H1 (cell line): Measurements from ENCODE around the gene ZNF615. TPM values are rescaled to one million over a fixed set of nuclear protein-coding genes. Genes with fewer than 3 reads are reported as not detected.
A peak's percentile ranks its signal among the peaks of the same experiment; 100 is the strongest.

Source experiments
- CTCF ChIA-PET: fragments of 300-600 bp; sonication (Branson Sonifier 250); formaldehyde crosslinking; loops from one replicate; lab custom pipeline; 2021; ENCODE audit not compliant: partially characterized antibody; lab: Charles Lee
- POLR2A ChIA-PET: fragments of 300-600 bp; sonication (Branson Sonifier 250); formaldehyde crosslinking; loops from one replicate; lab custom pipeline; 2021; ENCODE audit warnings: inconsistent platforms; ENCODE audit not compliant: partially characterized antibody; lab: Charles Lee
- DNase-seq, 2 experiments: peaks; one replicate each; pipeline versions ENCODE4 v3.0.0 to v3.0.0-alpha.2; 2010 to 2022; ENCODE audit warnings: low spot score in 2 of 2, low read depth in 1 of 2, mixed read lengths in 1 of 2
- FAIRE-seq: peaks from 2 replicates; lab custom pipeline; 2011; peaks lifted over from hg19 to GRCh38; lab: Jason Lieb, UNC
- H2AFZ ChIP-seq: 2 replicates; pipeline ENCODE4 v1.8.1; 2012; ENCODE audit warnings: low read length, inconsistent platforms
- H2AK5ac ChIP-seq: 2 replicates; pipeline ENCODE4 v1.6.1; 2013; ENCODE audit warnings: low read depth, low read length
- H2BK120ac ChIP-seq: replicated peaks from 2 replicates; pipeline ENCODE3; 2013; ENCODE audit warnings: low read depth, low read length, inconsistent platforms
- H2BK12ac ChIP-seq: 2 replicates; pipeline ENCODE4 v1.6.1; 2013; ENCODE audit warnings: low read depth, low read length
- H2BK15ac ChIP-seq: 2 replicates; pipeline ENCODE4 v1.6.1; 2013; ENCODE audit warnings: low read length
- H2BK20ac ChIP-seq: 2 replicates; pipeline ENCODE4 v1.6.1; 2013; ENCODE audit warnings: low read length
- H2BK5ac ChIP-seq: 2 replicates; pipeline ENCODE4 v1.6.1; 2013; ENCODE audit warnings: low read depth, low read length
- H3K14ac ChIP-seq: 2 replicates; pipeline ENCODE4 v1.6.1; 2013; ENCODE audit warnings: inconsistent platforms; ENCODE audit not compliant: insufficient read length
- H3K18ac ChIP-seq: 2 replicates; pipeline ENCODE4 v1.6.1; 2013; ENCODE audit warnings: low read length; ENCODE audit errors: extremely low read depth
- H3K23ac ChIP-seq: 2 replicates; pipeline ENCODE4 v1.6.1; 2013; ENCODE audit warnings: inconsistent platforms; ENCODE audit not compliant: insufficient read length
- H3K23me2 ChIP-seq: 2 replicates; pipeline ENCODE4 v1.6.1; 2013; ENCODE audit warnings: low read depth, low read length
- H3K27ac ChIP-seq: 2 replicates; pipeline ENCODE4 v1.6.1; 2011; ENCODE audit warnings: low read depth, low read length, inconsistent platforms
- H3K27me3 ChIP-seq, 4 experiments: replicated peaks in 1 of 4; 1 replicate in 1 of 4; 2 replicates in 3 of 4; pipeline versions ENCODE4 v1.6.1 to v1.8.1; 2011 to 2013; ENCODE audit warnings: low read length in 3 of 4, mild to moderate bottlenecking in 3 of 4, inconsistent platforms in 2 of 4, mixed read lengths in 2 of 4, moderate library complexity in 1 of 4; ENCODE audit not compliant: control insufficient read depth in 3 of 4, insufficient read depth in 3 of 4; ENCODE audit errors: extremely low read depth in 1 of 4
- H3K36me3 ChIP-seq, 4 experiments: 2 replicates each; pipeline versions ENCODE4 v1.6.1 to v1.8.1; 2011 to 2013; ENCODE audit warnings: mild to moderate bottlenecking in 4 of 4, low read length in 3 of 4, moderate library complexity in 2 of 4, control low read depth in 1 of 4, inconsistent platforms in 1 of 4; ENCODE audit not compliant: insufficient read depth in 4 of 4, control insufficient read depth in 2 of 4
- H3K4ac ChIP-seq: replicated peaks from 2 replicates; pipeline ENCODE3; 2013; ENCODE audit warnings: low read length, low read depth, mixed read lengths, inconsistent platforms; ENCODE audit not compliant: insufficient read length
- H3K4me1 ChIP-seq, 4 experiments: replicated peaks in 1 of 4; 1 replicate in 1 of 4; 2 replicates in 3 of 4; pipeline versions ENCODE4 v1.6.1 to v1.8.1; 2011 to 2013; ENCODE audit warnings: low read length in 3 of 4, inconsistent platforms in 2 of 4, mixed read lengths in 1 of 4; ENCODE audit not compliant: insufficient read depth in 4 of 4, control insufficient read depth in 3 of 4
- H3K4me2 ChIP-seq, 2 experiments: 2 replicates each; pipeline versions ENCODE4 v1.6.1 to v1.8.1; 2011 to 2013; ENCODE audit warnings: low read depth in 2 of 2, low read length in 2 of 2, control low read depth in 1 of 2, inconsistent platforms in 1 of 2, mild to moderate bottlenecking in 1 of 2; ENCODE audit not compliant: insufficient read depth in 1 of 2
- H3K4me3 ChIP-seq, 4 experiments: fragments of 200-600, 300-600 bp in 1 of 4; sonication (generic), shearing (Covaris generic), sonication (Bioruptor Twin) in 1 of 4; 2 replicates each; pipeline versions ENCODE4 v1.5.1 to v1.8.1; 2011 to 2016; ENCODE audit warnings: low read length in 4 of 4, low read depth in 3 of 4, control low read depth in 2 of 4, inconsistent platforms in 2 of 4, mild to moderate bottlenecking in 2 of 4, mixed read lengths in 1 of 4, moderate library complexity in 1 of 4; ENCODE audit not compliant: insufficient read depth in 2 of 4; ENCODE audit errors: extremely low read depth in 1 of 4
- H3K56ac ChIP-seq: replicated peaks from 2 replicates; pipeline ENCODE3; 2013; ENCODE audit warnings: low read depth, mild to moderate bottlenecking, mixed read lengths, low read length, inconsistent platforms; ENCODE audit not compliant: insufficient read length
- H3K79me1 ChIP-seq: 2 replicates; pipeline ENCODE4 v1.6.1; 2013; ENCODE audit warnings: low read depth, low read length, control low read depth
- H3K79me2 ChIP-seq, 2 experiments: 2 replicates each; pipeline versions ENCODE4 v1.6.1 to v1.8.1; 2012 to 2013; ENCODE audit warnings: low read length in 2 of 2, mild to moderate bottlenecking in 2 of 2, inconsistent platforms in 1 of 2; ENCODE audit not compliant: insufficient read depth in 2 of 2, control insufficient read depth in 1 of 2
- H3K9ac ChIP-seq, 4 experiments: replicated peaks in 1 of 4; 1 replicate in 1 of 4; 2 replicates in 3 of 4; pipeline versions ENCODE4 v1.6.1 to v1.8.1; 2011 to 2013; ENCODE audit warnings: low read depth in 3 of 4, low read length in 3 of 4, control low read depth in 2 of 4, mild to moderate bottlenecking in 2 of 4, moderate library complexity in 2 of 4, inconsistent platforms in 1 of 4; ENCODE audit errors: extremely low read depth in 1 of 4
- H3K9me3 ChIP-seq, 2 experiments: 2 replicates each; pipeline versions ENCODE4 v1.6.1 to v1.8.1; 2012 to 2013; ENCODE audit warnings: mild to moderate bottlenecking in 2 of 2, moderate library complexity in 2 of 2, control low read depth in 1 of 2, inconsistent platforms in 1 of 2, low read depth in 1 of 2, low read length in 1 of 2, mixed read lengths in 1 of 2; ENCODE audit not compliant: insufficient read depth in 2 of 2
- H4K20me1 ChIP-seq, 2 experiments: replicated peaks in 1 of 2; 2 replicates each; pipeline versions ENCODE3 to v1.8.1; 2011 to 2013; ENCODE audit warnings: inconsistent platforms in 2 of 2, low read length in 2 of 2, mild to moderate bottlenecking in 1 of 2; ENCODE audit not compliant: insufficient read depth in 2 of 2, control insufficient read depth in 1 of 2
- H4K5ac ChIP-seq: 2 replicates; pipeline ENCODE4 v1.6.1; 2013; ENCODE audit warnings: low read length, low read depth, mixed read lengths, inconsistent platforms; ENCODE audit not compliant: insufficient read length
- H4K8ac ChIP-seq: 2 replicates; pipeline ENCODE4 v1.8.0; 2013; ENCODE audit warnings: mild to moderate bottlenecking, moderate library complexity, low read length, inconsistent platforms; ENCODE audit not compliant: insufficient read depth; ENCODE audit errors: extremely low read depth
- H4K91ac ChIP-seq: replicated peaks from 2 replicates; pipeline ENCODE3; 2013; ENCODE audit warnings: low read length, mixed read lengths, inconsistent platforms; ENCODE audit not compliant: insufficient read length
- ATF2 ChIP-seq: IDR thresholded peaks from 2 replicates; pipeline ENCODE4 v1.6.1; 2012; ENCODE audit warnings: low read length, inconsistent platforms
- CHD2 ChIP-seq: IDR thresholded peaks from 2 replicates; pipeline ENCODE4 v1.6.1; 2012; ENCODE audit warnings: low read length, improper control_type of control experiment
- CTBP2 ChIP-seq: IDR thresholded peaks from 2 replicates; pipeline ENCODE4 v1.7.0; 2011; ENCODE audit warnings: borderline replicate concordance, mild to moderate bottlenecking, moderate library complexity, mixed read lengths, low read length; ENCODE audit not compliant: insufficient read depth, insufficient read length
- POLR2AphosphoS5 ChIP-seq: IDR thresholded peaks from 2 replicates; pipeline ENCODE4 v1.6.1; 2011; ENCODE audit warnings: low read depth, low read length
- RAD21 ChIP-seq, 2 experiments: IDR thresholded peaks in 1 of 2; conservative IDR thresholded peaks in 1 of 2; 2 replicates each; pipeline ENCODE4 v1.6.1; 2011; ENCODE audit warnings: low read depth in 2 of 2, low read length in 2 of 2, improper control_type of control experiment in 1 of 2, inconsistent platforms in 1 of 2, mild to moderate bottlenecking in 1 of 2, moderate library complexity in 1 of 2
- ZNF274 ChIP-seq: IDR thresholded peaks from 2 replicates; pipeline ENCODE4 v1.7.0; 2012; ENCODE audit warnings: low read length, borderline replicate concordance; ENCODE audit errors: extremely low read depth
- WGBS, 2 experiments: shearing (Covaris generic) in 1 of 2; methylation state at CpG; one replicate each; pipeline versions ENCODE4 v1.1.6 to v1.1.7; 2013 to 2015; ENCODE audit warnings: low lambda C conversion rate in 2 of 2, mixed read lengths in 2 of 2, inconsistent platforms in 1 of 2, low coverage in 1 of 2, missing lambda C conversion rate in 1 of 2; ENCODE audit not compliant: insufficient replicate concordance in 2 of 2, insufficient coverage in 1 of 2, insufficient read length in 1 of 2; ENCODE audit errors: extremely low coverage in 1 of 2, missing lambda C conversion rate in 1 of 2; 5-methylcytosine and 5-hydroxymethylcytosine counted together
- long read RNA-seq, 2 experiments: library from RNA in 1 of 2; library from capped mRNA in 1 of 2; stranded (forward); transcript quantifications; one replicate each; pipeline ENCODE4 v2.0.0, GENCODE V29; 2021; ENCODE audit warnings: inconsistent platforms in 1 of 2
- polyA minus RNA-seq, 3 experiments: library from RNA; depleted of rRNA, polyadenylated mRNA; stranded (reverse); fragments of >200 nt; gene quantifications; 1 replicate in 2 of 3; 2 replicates in 1 of 3; pipeline ENCODE4 v1.2.3, GENCODE V29; 2011
- polyA plus RNA-seq, 7 experiments: library from polyadenylated mRNA; depleted of rRNA in 3 of 7; stranded (reverse) in 5 of 7; unstranded in 2 of 7; fragments of >200 nt in 5 of 7; fragments of 200-250 nt in 2 of 7; gene quantifications; 1 replicate in 5 of 7; 2 replicates in 1 of 7; 4 replicates in 1 of 7; pipeline versions ENCODE4 v1.2.1 to v1.2.3, GENCODE V29; 2011 to 2013; ENCODE audit warnings: missing spikeins in 2 of 7, mixed read lengths in 2 of 7
- total RNA-seq: library from RNA; stranded (reverse); fragmentation: NEBNext Ultra II Directional; extraction: Animal tissue kit (Norgen Biotek cat#: 25700); gene quantifications from 2 replicates; pipeline ENCODE4 v1.2.1, GENCODE V29; 2021

Gene ZNF615
- total RNA-seq (7.5 and 9.6 TPM in 2 replicates), polyA plus RNA-seq (2011; rRNA removed) (1.9 and 2.8 TPM in 2 replicates), polyA minus RNA-seq (2011; rRNA and poly(A)+ RNA removed) (11.1 and 20.6 TPM in 2 replicates)
- 3.3 TPM for polyA plus RNA-seq (2011; cell fraction: cytosol; rRNA removed)
- 2.5 TPM for polyA plus RNA-seq (2011; cell fraction: nucleus; rRNA removed)
- polyA plus RNA-seq (2012, experiment 1 of 2), result 6.1 to 9.8 TPM (median 7.5 TPM) in 4 replicates
- 0.22 TPM for polyA plus RNA-seq (2012, experiment 2 of 2)
- 4.9 TPM for polyA plus RNA-seq (2013, experiment 1 of 2)
- 4.6 TPM for polyA plus RNA-seq (2013, experiment 2 of 2)
- 3.7 TPM for polyA minus RNA-seq (2011; cell fraction: cytosol; rRNA and poly(A)+ RNA removed)
- polyA minus RNA-seq (2011; cell fraction: nucleus; rRNA and poly(A)+ RNA removed), result 17.4 TPM
- long read RNA-seq, experiment 1, partial matches to known transcripts, result 0 of 6 reads
- long read RNA-seq, experiment 1, other reads (novel, unspliced or antisense), result 6 of 6 reads
- long read RNA-seq, experiment 2, full-length matches to known transcripts, result 3 of 3 reads
- long read RNA-seq, experiment 2, partial matches to known transcripts, result 0 of 3 reads
- long read RNA-seq, experiment 2, other reads (novel, unspliced or antisense), result 0 of 3 reads

- Histone ChIP-seq H3K18ac (peak within 1 kb of the TSS; percentile 87), H3K4ac (peak within 1 kb of the TSS; percentile 65), H3K79me2 (peaks cover 0 to 22% of the 10 kb centered on the region in 2 experiments; a peak in 2 of 4 replicates), H3K4me1 (no peaks in the 10 kb centered on the region), H3K9me3 (peaks cover 0 to 3% of the 10 kb centered on the region in 2 experiments; a peak in 1 of 4 replicates), H3K4me3 (peak within 1 kb of the TSS; percentile 94 to 99 (median 98)), H4K20me1 (no peaks in the 10 kb centered on the region), H2BK15ac (peak within 1 kb of the TSS; percentile 61; the same call in 1 of the 2 replicates), H4K5ac (peak within 1 kb of the TSS; percentile 88), H4K91ac (peak within 1 kb of the TSS; percentile 97), H2AK5ac (no peak within 1 kb of the TSS), H3K9ac (peak within 1 kb of the TSS; percentile 72 to 89 (median 85)), H3K4me2 (peak within 1 kb of the TSS; percentile 72 to 86), H3K27ac (peak within 1 kb of the TSS; percentile 91), H3K14ac (no peak within 1 kb of the TSS), H3K79me1 (no peaks in the 10 kb centered on the region), H3K23me2 (peaks cover 6% of the 10 kb centered on the region; the same call in 1 of the 2 replicates), H3K23ac (no peak within 1 kb of the TSS), H3K56ac (peak within 1 kb of the TSS; percentile 67), H4K8ac (peak within 1 kb of the TSS; percentile 98; the same call in 1 of the 2 replicates), H2BK120ac (peak within 1 kb of the TSS; percentile 95), H2BK5ac (peak within 1 kb of the TSS; percentile 89), H2BK20ac (0 out of 2 replicates have a peak within 1 kb of the TSS, but pooled peaks have one; percentile 86), H2AFZ (peak within 1 kb of the TSS; percentile 90), H3K36me3 (peaks cover 0 to 11% (median 0%) of the 10 kb centered on the region in 4 experiments; a peak in 3 of 8 replicates), H3K27me3 (no peaks in the 10 kb centered on the region), H2BK12ac (peak within 1 kb of the TSS; percentile 92)
- ChIA-PET POLR2A (interaction anchor here (0.5 to 1.5 kb wide), 8 partner anchors 10 to 225 kb away, joined by 3 to 8 read pairs (median 3); partner anchors contain the start of genes ZNF432 and ZNF614), CTCF (no interaction called here)
- 3% methylated on average over 44 of the region's 44 CpGs; no CpG with 5 or more reads in 1 of the 2 experiments for WGBS, 2 experiments
- FAIRE-seq, result no peak
- peak; percentile 60 to 94 for DNase-seq
- no peak for TF ChIP-seq ATF2
- no peak for TF ChIP-seq CHD2
- TF ChIP-seq POLR2AphosphoS5, result peak; percentile 74
- no peak; a peak in 1 of 4 replicates for TF ChIP-seq RAD21 (IDR thresholded peaks at IDR 0.05 in 1 of 2, conservative IDR thresholded peaks at IDR 0.05 in 1 of 2; ENCODE audit: low read depth in 2 of 2, low read length in 2 of 2)
- no peak for TF ChIP-seq CTBP2
- no peak for TF ChIP-seq ZNF274
These were observed at the start of gene ZNF615 for GRCh38 chr19:52007806-52008557. TSS of gene ZNF615 (minus strand) at chr19:52008211. CDS start at chr19:52003711, 4,500 bp downstream.
